H7 (cell line): ENCODE data around the gene HELB. TPM values are rescaled to one million over a fixed set of nuclear protein-coding genes. Genes with fewer than 3 reads are reported as not detected.
"Not testable (repeated sequence)": the region's sequence is repeated elsewhere in the genome, so short reads cannot be mapped to it uniquely, and the experiment has no call there.

Experiments
- DNase-seq: peaks from one replicate; pipeline ENCODE4 v3.0.0; 2012
- H3K27me3 ChIP-seq: 2 replicates; pipeline ENCODE4 v1.6.0; 2011; ENCODE audit warnings: mild to moderate bottlenecking, low read length; ENCODE audit not compliant: control insufficient read depth, insufficient read depth
- H3K36me3 ChIP-seq: replicated peaks from 2 replicates; pipeline ENCODE4 v1.5.1; 2011; ENCODE audit warnings: low read length; ENCODE audit not compliant: control insufficient read depth, insufficient read depth
- H3K4me3 ChIP-seq: 2 replicates; pipeline ENCODE4 v1.5.1; 2011; ENCODE audit warnings: low read depth, mild to moderate bottlenecking, control low read depth, low read length, moderate library complexity; ENCODE audit not compliant: insufficient read depth
- total RNA-seq: library from RNA; depleted of rRNA; stranded (reverse); fragments of >200 nt; shearing (Covaris generic); gene quantifications from 2 replicates; pipeline ENCODE4 v1.2.3, GENCODE V29; 2014

The HELB gene
- total RNA-seq, 1 experiment from 2014 or later = 3.5 TPM

- no peak for DNase-seq
Measured at GRCh38 chr12:66287275-66287674, 15.0 kb upstream of the HELB start.

DNA sequence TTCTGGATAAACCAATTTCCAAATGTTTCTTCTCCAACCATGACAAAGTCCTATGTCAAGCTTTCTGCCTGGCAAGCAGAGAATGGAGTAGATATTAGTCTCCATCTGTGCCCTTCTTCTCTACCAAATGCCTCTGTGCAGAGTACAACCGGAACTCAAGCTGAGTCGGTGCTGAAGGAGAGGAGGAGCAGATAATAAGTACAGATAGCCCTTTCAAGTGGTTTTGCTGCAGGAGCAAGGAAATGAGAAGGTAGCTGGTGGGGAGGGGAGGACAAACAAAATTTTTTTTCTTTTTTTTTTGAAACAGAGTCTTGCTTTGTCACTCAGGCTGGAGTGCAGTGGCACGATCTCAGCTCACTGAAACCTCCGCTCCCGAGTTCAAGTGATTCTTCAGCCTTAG lies 14.2 kb upstream of the HELB start:
- no peak overlapping the region for H3K4me3 ChIP-seq
- DNase-seq = no peak
- H3K27me3 ChIP-seq = no peaks in the 10 kb centered on the region; the same call in 1 of the 2 replicates
- H3K36me3 ChIP-seq = no peaks in the 10 kb centered on the region

More at GRCh38 chr12:66287275-66287674, 15.0 kb upstream of the HELB start:
- no peak overlapping the region for H3K4me3 ChIP-seq
- no peaks in the 10 kb centered on the region; the same call in 1 of the 2 replicates for H3K27me3 ChIP-seq
- no peaks in the 10 kb centered on the region for H3K36me3 ChIP-seq

GRCh38 chr12:66289485-66289884 lies 12.8 kb upstream of the HELB start:
- Histone ChIP-seq H3K36me3 (no peaks in the 10 kb centered on the region), H3K4me3 (no peak overlapping the region), H3K27me3 (no peaks in the 10 kb centered on the region)
- no peak for DNase-seq

- Histone ChIP-seq H3K4me3 (no peak overlapping the region), H3K36me3 (no peaks in the 10 kb centered on the region), H3K27me3 (no peaks in the 10 kb centered on the region)
- DNase-seq = no peak
Measured at GRCh38 chr12:66290716-66291200, 11.5 kb upstream of the HELB start.

DNA sequence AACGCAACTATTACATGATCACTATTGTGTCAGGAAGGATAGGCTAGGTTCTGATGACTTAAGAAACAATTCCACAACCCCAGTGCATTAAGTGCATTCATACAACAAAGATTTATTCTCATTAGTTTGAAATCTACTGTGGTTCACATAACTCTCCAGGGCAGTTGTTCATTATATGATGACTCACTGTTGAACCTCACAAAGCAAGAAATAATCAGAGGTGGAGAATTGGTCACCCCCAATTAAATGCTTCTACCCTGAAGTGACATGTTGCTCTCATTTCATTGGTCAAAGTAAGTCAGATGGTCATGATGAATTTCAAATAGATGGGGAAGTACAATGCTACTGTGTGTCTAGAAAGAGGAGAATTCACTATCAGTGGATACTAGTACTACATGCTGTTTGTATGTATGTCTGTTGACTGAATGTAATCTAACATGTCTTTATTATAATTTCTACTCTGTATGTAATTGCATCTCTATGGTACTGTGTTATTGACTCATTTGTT lies 6.1 kb upstream of the HELB start:
- DNase-seq = no peak
- Histone ChIP-seq H3K27me3 (no peaks in the 10 kb centered on the region; the same call in 1 of the 2 replicates), H3K36me3 (no peaks in the 10 kb centered on the region), H3K4me3 (no peak overlapping the region)

DNA sequence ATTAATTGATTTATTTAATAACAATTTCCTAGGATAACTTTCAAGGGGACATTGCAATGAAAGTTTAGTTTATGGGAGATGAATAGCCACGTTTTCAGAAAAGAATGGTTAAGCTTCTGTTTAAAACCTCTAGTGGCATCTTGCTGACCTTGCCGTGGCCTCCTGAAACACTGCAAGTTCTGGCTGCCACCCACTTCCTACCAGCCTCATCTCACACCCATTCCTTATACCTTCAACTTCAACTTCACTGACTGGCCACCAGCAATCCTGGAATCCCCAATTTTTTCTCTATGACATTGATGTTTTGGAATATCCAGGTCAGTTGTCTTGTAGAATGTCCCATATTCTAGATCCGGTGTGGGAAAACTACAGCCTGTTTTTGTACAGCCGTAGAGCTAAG lies 5.2 kb upstream of the HELB start:
- H3K4me3 ChIP-seq = no peak overlapping the region
- H3K36me3 ChIP-seq = no peaks in the 10 kb centered on the region
- DNase-seq = no peak
- no peaks in the 10 kb centered on the region; the same call in 1 of the 2 replicates for H3K27me3 ChIP-seq

- no peaks in the 10 kb centered on the region for H3K36me3 ChIP-seq
- no peaks in the 10 kb centered on the region; the same call in 1 of the 2 replicates for H3K27me3 ChIP-seq
- H3K4me3 ChIP-seq = no peak overlapping the region
- no peak for DNase-seq
Measured at GRCh38 chr12:66297923-66298322, 4.4 kb upstream of the HELB start.

GRCh38 chr12:66302827-66303169 lies 505 bp downstream of the HELB start:
- no peaks in the 10 kb centered on the region; the same call in 1 of the 2 replicates for H3K36me3 ChIP-seq
- no peaks in the 10 kb centered on the region; the same call in 1 of the 2 replicates for H3K27me3 ChIP-seq
- no peak for DNase-seq
- peak overlapping the region; percentile 86 for H3K4me3 ChIP-seq

- DNase-seq, H3K4me3 ChIP-seq, H3K27me3 ChIP-seq, H3K36me3 ChIP-seq: not testable (repeated sequence)
Measured at GRCh38 chr12:66303316-66303804, 1.1 kb downstream of the HELB start.

GRCh38 chr12:66304296-66304900 lies 2.1 kb downstream of the HELB start:
- Histone ChIP-seq H3K36me3 (no peaks in the 10 kb centered on the region; the same call in 1 of the 2 replicates), H3K4me3 (no peak overlapping the region), H3K27me3 (no peaks in the 10 kb centered on the region; the same call in 1 of the 2 replicates)
- no peak for DNase-seq

DNA sequence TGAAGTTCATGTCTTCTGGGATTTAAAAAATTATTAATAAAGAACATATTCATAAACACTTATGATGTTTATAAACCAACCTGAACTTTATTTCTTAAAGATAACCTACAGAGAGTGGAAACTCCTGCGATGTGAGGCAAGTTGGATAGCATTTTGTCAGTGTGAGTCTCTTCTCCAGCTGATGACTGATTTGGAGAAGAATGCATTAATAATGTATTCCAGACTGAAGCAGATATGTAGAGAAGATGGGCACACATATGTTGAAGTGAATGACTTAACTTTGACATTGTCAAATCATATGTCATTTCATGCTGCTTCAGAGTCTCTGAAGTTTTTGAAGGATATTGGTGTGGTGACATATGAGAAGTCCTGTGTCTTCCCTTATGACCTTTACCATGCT lies 7.3 kb downstream of the HELB start:
- DNase-seq = no peak
- Histone ChIP-seq H3K27me3 (no peaks in the 10 kb centered on the region), H3K4me3 (no peak overlapping the region), H3K36me3 (peaks cover 7% of the 10 kb centered on the region)

DNA sequence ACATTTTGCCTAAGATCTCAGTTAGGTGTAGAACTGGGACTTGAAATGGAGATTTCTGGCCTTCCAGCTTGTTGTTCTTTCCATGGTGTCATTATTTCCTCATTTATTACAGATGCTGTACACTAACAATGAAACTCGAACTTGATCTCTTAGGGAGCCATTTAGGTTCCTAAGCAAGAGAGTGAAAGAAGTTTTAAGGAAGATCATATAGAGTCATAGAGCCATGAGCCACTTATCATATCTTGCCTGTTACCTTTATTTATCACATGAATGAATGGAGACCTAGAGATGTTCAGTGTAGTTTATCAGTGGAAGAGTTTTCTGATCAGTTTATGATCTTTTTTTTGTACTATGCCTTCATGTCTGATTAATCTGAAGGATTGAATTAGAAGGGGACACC lies 9.9 kb downstream of the HELB start:
- H3K27me3 ChIP-seq = no peaks in the 10 kb centered on the region
- DNase-seq = no peak
- H3K36me3 ChIP-seq = peaks cover 9% of the 10 kb centered on the region

GRCh38 chr12:66314278-66314677 lies 12.0 kb downstream of the HELB start:
- Histone ChIP-seq H3K4me3 (no peak overlapping the region), H3K36me3 (peaks cover 9% of the 10 kb centered on the region), H3K27me3 (no peaks in the 10 kb centered on the region)
- no peak for DNase-seq

More for the DNA sequence above, 9.9 kb downstream of the HELB start:
- no peak overlapping the region for H3K4me3 ChIP-seq

- peaks cover 2% of the 10 kb centered on the region; the same call in 1 of the 2 replicates for H3K36me3 ChIP-seq
- H3K27me3 ChIP-seq = no peaks in the 10 kb centered on the region
- H3K4me3 ChIP-seq = no peak overlapping the region
- no peak for DNase-seq
Measured at GRCh38 chr12:66319266-66319954, 17.1 kb downstream of the HELB start.

DNA sequence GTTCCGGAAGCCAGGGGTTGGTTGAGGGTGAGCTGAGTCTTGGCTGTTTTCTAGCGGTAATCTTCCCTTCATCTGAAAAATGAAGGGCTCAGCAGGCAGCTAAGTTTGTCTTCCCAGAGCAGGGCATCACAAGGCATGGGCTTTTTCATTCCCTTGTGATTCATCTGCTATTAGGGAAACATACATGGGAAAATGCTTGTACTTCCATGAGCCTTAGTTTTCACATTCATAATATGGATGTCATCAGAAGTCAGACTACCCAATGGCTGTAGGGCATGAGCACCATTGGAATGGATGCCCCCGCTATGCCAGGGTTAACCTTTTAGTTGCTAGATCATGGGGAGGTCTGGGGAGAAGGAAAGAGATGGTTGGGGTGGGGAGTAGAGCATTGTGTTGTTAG lies 18.7 kb downstream of the HELB start:
- H3K4me3 ChIP-seq = no peak overlapping the region
- H3K27me3 ChIP-seq = no peaks in the 10 kb centered on the region
- DNase-seq = no peak
- no peaks in the 10 kb centered on the region; the same call in none of the 2 replicates for H3K36me3 ChIP-seq
